Caco-2 (cell line): ENCODE results near the gene TRAM2. TPM values are rescaled to one million over a fixed set of nuclear protein-coding genes. Genes with fewer than 3 reads are reported as not detected.

Source experiments
- BruUV-seq: library from RNA; stranded (reverse); fragments of 400-500 nt; replicated peaks from 2 replicates; lab custom pipeline; 2021; lab: Mats Ljungman, UMichigan
- CTCF ChIA-PET: fragments of 300-600 bp; sonication (Branson Sonifier 250); formaldehyde crosslinking; loops from one replicate; lab custom pipeline; 2022; ENCODE audit warnings: antibody characterized with exemption; lab: Charles Lee
- POLR2A ChIA-PET: fragments of 300-600 bp; sonication (Branson Sonifier 250); formaldehyde crosslinking; loops from one replicate; lab custom pipeline; 2022; ENCODE audit warnings: antibody characterized with exemption; lab: Charles Lee
- DNase-seq, 2 experiments: peaks; one replicate each; pipeline versions ENCODE4 v3.0.0 to v3.0.0-alpha.2; 2020 to 2022
- H3K27me3 ChIP-seq: replicated peaks from 2 replicates; pipeline ENCODE4 v1.6.0; 2011; ENCODE audit warnings: low read length; ENCODE audit not compliant: control insufficient read depth, insufficient read depth
- H3K36me3 ChIP-seq: 2 replicates; pipeline ENCODE4 v1.5.1; 2011; ENCODE audit warnings: low read length; ENCODE audit not compliant: control insufficient read depth, insufficient read depth
- H3K4me1 ChIP-seq: fragments of 250-450 bp; sonication (Bioruptor Pico); 2 replicates; pipeline ENCODE4 v1.5.1; 2020; ENCODE audit warnings: mild to moderate bottlenecking
- H3K4me3 ChIP-seq: 2 replicates; pipeline ENCODE4 v1.5.1; 2011; ENCODE audit warnings: low read depth, mild to moderate bottlenecking, control low read depth, low read length
- H3K9me3 ChIP-seq: fragments of 250-450 bp; sonication (Bioruptor Pico); 2 replicates; pipeline ENCODE4 v1.5.1; 2020; ENCODE audit warnings: mild to moderate bottlenecking, moderate library complexity
- H3K27ac Mint-ChIP-seq: one replicate; pipeline ENCODE4 v1.8.0; 2022; ENCODE audit warnings: mixed read lengths; ENCODE audit not compliant: unreplicated experiment
- H3K27me3 Mint-ChIP-seq: one replicate; pipeline ENCODE4 v1.8.0; 2022; ENCODE audit warnings: mixed read lengths; ENCODE audit not compliant: insufficient read depth, unreplicated experiment
- H3K36me3 Mint-ChIP-seq: one replicate; pipeline ENCODE4 v1.8.0; 2022; ENCODE audit warnings: mild to moderate bottlenecking, mixed read lengths; ENCODE audit not compliant: insufficient read depth, unreplicated experiment
- H3K4me1 Mint-ChIP-seq: one replicate; pipeline ENCODE4 v1.8.0; 2022; ENCODE audit warnings: low read depth, mixed read lengths; ENCODE audit not compliant: unreplicated experiment
- H3K4me3 Mint-ChIP-seq: one replicate; pipeline ENCODE4 v1.8.0; 2022; ENCODE audit warnings: mild to moderate bottlenecking, moderate library complexity, mixed read lengths; ENCODE audit not compliant: unreplicated experiment
- H3K9me3 Mint-ChIP-seq: one replicate; pipeline ENCODE4 v1.8.0; 2022; ENCODE audit warnings: mixed read lengths; ENCODE audit not compliant: unreplicated experiment
- intact Hi-C: fragments of 100-400 bp; cut with micrococcal nuclease; formaldehyde crosslinking; loops from one replicate; pipeline ENCODE4 v1.10.0; 2022; ENCODE audit not compliant: unreplicated experiment
- total RNA-seq: library from RNA; stranded (reverse); gene quantifications from 2 replicates; pipeline ENCODE4 v1.2.3, GENCODE V29; 2022
- TF ChIP-seq, protein P1 (sequence below), 2 experiments: fragments of 200-600 bp in 1 of 2; IDR thresholded peaks; 1 replicate in 1 of 2; 2 replicates in 1 of 2; pipeline versions ENCODE4 v1.5.1 to v1.8.0; 2011 to 2022; ENCODE audit warnings: antibody characterized with exemption in 1 of 2, control low read depth in 1 of 2, inconsistent platforms in 1 of 2, low read depth in 1 of 2, low read length in 1 of 2, mild to moderate bottlenecking in 1 of 2, moderate library complexity in 1 of 2; ENCODE audit not compliant: insufficient read depth in 1 of 2, severe bottlenecking in 1 of 2, unreplicated experiment in 1 of 2

TRAM2 gene
- total RNA-seq, 1 experiment from 2014 or later = 71.6 TPM

DNA sequence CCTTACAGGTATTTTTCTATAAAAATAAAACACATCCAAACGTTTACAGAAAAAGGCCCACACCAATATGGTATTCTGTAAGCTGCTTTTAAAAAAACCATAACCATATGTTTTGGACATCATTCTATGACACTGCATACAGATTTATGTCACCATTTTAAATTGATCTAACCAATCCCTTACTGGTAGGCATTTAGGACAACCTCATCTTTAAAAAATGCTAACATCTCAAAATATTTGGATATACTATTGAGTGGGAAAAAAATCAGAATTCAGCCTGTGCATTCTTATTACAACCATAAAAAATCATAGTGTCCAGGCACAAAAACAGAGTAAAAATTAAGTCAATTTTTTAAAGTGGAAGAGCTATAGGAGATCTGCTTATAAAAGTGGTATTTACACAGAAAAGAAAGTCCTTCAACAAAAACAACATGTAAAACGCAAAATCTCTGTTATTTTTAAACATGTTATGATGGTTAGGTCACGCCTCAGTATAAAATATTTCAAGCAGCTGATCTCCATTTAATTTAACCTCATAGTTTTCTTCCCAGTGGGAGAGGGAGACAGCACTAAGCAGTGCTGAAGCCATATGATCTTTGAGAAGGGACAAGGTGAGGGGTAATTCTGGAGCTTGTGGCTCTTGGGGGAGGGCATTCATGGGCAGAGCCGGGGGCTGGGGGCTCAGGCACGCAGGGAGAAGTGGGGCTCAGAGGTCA is 21.2 kb downstream of the TRAM2 start:
- Mint-ChIP-seq H3K4me3 (no peak overlapping the region), H3K27me3 (no peaks in the 10 kb centered on the region), H3K36me3 (no peaks in the 10 kb centered on the region), H3K4me1 (peaks cover 23% of the 10 kb centered on the region), H3K9me3 (no peaks in the 10 kb centered on the region), H3K27ac (peak overlapping the region; percentile 54)
- no peak overlapping the region for H3K4me3 ChIP-seq
- DNase-seq = no peak
- TF ChIP-seq, protein P1, sequence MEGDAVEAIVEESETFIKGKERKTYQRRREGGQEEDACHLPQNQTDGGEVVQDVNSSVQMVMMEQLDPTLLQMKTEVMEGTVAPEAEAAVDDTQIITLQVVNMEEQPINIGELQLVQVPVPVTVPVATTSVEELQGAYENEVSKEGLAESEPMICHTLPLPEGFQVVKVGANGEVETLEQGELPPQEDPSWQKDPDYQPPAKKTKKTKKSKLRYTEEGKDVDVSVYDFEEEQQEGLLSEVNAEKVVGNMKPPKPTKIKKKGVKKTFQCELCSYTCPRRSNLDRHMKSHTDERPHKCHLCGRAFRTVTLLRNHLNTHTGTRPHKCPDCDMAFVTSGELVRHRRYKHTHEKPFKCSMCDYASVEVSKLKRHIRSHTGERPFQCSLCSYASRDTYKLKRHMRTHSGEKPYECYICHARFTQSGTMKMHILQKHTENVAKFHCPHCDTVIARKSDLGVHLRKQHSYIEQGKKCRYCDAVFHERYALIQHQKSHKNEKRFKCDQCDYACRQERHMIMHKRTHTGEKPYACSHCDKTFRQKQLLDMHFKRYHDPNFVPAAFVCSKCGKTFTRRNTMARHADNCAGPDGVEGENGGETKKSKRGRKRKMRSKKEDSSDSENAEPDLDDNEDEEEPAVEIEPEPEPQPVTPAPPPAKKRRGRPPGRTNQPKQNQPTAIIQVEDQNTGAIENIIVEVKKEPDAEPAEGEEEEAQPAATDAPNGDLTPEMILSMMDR (IDR thresholded peaks at IDR 0.05; ENCODE audit: insufficient read depth in 1 of 2, low read depth in 1 of 2, low read length in 1 of 2, severe bottlenecking in 1 of 2, unreplicated experiment in 1 of 2) = no peak
- H3K27me3 ChIP-seq = no peaks in the 10 kb centered on the region
- ChIA-PET POLR2A (no interaction called here), CTCF (no interaction called here)
- BruUV-seq = no TSS peak
- intact Hi-C loops = no loop called here
- H3K4me1 ChIP-seq = peaks cover 29% of the 10 kb centered on the region
- no peaks in the 10 kb centered on the region; the same call in 1 of the 2 replicates for H3K36me3 ChIP-seq
- H3K9me3 ChIP-seq = no peaks in the 10 kb centered on the region

DNA sequence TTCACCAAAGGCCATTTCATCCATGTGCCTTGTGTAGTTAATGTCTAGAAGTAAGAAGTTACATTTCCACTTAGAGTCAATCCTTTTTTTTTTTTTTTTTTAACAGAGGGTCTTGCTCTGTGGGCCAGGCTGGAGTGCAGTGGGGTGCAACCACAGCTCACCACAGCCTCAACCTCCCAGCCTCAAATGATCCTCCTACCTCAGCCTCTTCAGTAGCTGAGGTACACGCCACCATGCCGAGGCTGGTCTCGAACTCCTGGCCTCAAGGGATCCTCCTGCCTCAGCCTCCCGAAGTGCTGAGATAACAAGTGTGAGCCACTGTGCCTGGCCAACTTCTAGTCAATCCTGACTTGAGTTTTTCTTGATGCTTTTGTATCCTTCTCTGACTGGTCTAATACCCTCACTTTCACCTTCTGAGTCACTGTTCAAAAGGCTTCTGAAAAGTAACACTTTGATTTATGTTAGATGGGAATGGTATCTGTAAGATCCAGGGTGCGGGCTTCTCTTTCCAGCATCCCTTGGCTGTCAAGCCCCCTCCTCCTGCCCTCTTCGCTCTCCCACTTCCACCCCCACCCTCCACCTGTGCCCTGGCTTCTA is 22.1 kb downstream of the TRAM2 start:
- peaks cover 30% of the 10 kb centered on the region for H3K4me1 Mint-ChIP-seq
- Histone ChIP-seq H3K36me3 (no peaks in the 10 kb centered on the region; the same call in 1 of the 2 replicates), H3K4me3 (no peak overlapping the region), H3K9me3 (no peaks in the 10 kb centered on the region), H3K4me1 (peaks cover 30% of the 10 kb centered on the region), H3K27me3 (no peaks in the 10 kb centered on the region)
- H3K4me3 Mint-ChIP-seq = no peak overlapping the region
- no TSS peak for BruUV-seq
- DNase-seq = no peak
- H3K36me3 Mint-ChIP-seq = no peaks in the 10 kb centered on the region
- ChIA-PET POLR2A (no interaction called here), CTCF (no interaction called here)
- H3K27me3 Mint-ChIP-seq = no peaks in the 10 kb centered on the region
- intact Hi-C loops = no loop called here
- no peaks in the 10 kb centered on the region for H3K9me3 Mint-ChIP-seq
- H3K27ac Mint-ChIP-seq = no peak overlapping the region
- TF ChIP-seq, protein P1 (IDR thresholded peaks at IDR 0.05; ENCODE audit: insufficient read depth in 1 of 2, low read depth in 1 of 2, low read length in 1 of 2, severe bottlenecking in 1 of 2, unreplicated experiment in 1 of 2) = no peak

DNA sequence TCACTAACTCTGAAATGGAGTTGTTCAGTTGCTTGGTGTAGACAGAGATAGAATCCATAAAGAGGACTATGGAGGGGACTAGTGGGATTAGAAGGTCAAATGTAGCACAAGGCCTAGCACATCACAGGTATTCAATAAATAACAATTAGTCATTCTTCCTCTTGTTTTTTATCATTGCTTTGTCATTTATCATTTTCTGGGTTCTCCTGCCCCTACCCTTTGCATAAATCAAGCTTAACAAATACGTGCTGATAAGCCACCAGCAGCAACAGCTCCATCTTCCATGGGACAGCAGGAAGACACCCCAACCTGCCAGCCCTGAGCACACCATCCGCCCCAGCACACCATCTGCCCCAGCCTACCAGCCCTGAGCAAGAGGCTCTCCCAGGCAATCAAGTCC is 23.1 kb downstream of the TRAM2 start:
- Mint-ChIP-seq H3K9me3 (no peaks in the 10 kb centered on the region), H3K4me3 (no peak overlapping the region), H3K36me3 (no peaks in the 10 kb centered on the region), H3K4me1 (peaks cover 30% of the 10 kb centered on the region), H3K27ac (no peak overlapping the region), H3K27me3 (no peaks in the 10 kb centered on the region)
- POLR2A ChIA-PET = no interaction called here
- intact Hi-C loops = no loop called here
- TF ChIP-seq, protein P1 (IDR thresholded peaks at IDR 0.05; ENCODE audit: insufficient read depth in 1 of 2, low read depth in 1 of 2, low read length in 1 of 2, severe bottlenecking in 1 of 2, unreplicated experiment in 1 of 2) = no peak
- Histone ChIP-seq H3K27me3 (no peaks in the 10 kb centered on the region), H3K4me1 (peaks cover 30% of the 10 kb centered on the region), H3K9me3 (no peaks in the 10 kb centered on the region), H3K4me3 (no peak overlapping the region), H3K36me3 (no peaks in the 10 kb centered on the region; the same call in 1 of the 2 replicates)
- DNase-seq = no peak
- CTCF ChIA-PET = no interaction called here
- BruUV-seq = no TSS peak
